Activated CD4-positive, alpha-beta memory T cell treated with anti-CD3 and anti-CD28 coated beads for 36 hours (primary cell): ENCODE measurements around the gene TEX22. TPM values are rescaled to one million over a fixed set of nuclear protein-coding genes. Genes with fewer than 3 reads are reported as not detected.

ENCODE experiments used
- CTCF ChIA-PET: fragments of 350-600 bp; sonication (Branson Sonifier 250); formaldehyde crosslinking; loops from one replicate; lab custom pipeline; 2021; ENCODE audit warnings: antibody characterized with exemption, inconsistent platforms; lab: Charles Lee
- POLR2A ChIA-PET: fragments of 350-600 bp; sonication (Branson Sonifier 250); formaldehyde crosslinking; loops from one replicate; lab custom pipeline; 2021; ENCODE audit warnings: antibody characterized with exemption; lab: Charles Lee
- DNase-seq: peaks from one replicate; pipeline ENCODE4 v3.0.0-alpha.2; 2020
- H3K27ac Mint-ChIP-seq: one replicate; pipeline ENCODE4 v1.8.0; 2021; ENCODE audit warnings: mixed read lengths
- H3K27me3 Mint-ChIP-seq: one replicate; pipeline ENCODE4 v1.8.0; 2021; ENCODE audit warnings: mixed read lengths
- H3K36me3 Mint-ChIP-seq: one replicate; pipeline ENCODE4 v1.8.0; 2021; ENCODE audit warnings: mixed read lengths
- H3K4me1 Mint-ChIP-seq: one replicate; pipeline ENCODE4 v1.8.0; 2021; ENCODE audit warnings: low read depth, mixed read lengths
- H3K4me3 Mint-ChIP-seq: one replicate; pipeline ENCODE4 v1.8.0; 2021; ENCODE audit warnings: mild to moderate bottlenecking, mixed read lengths
- H3K9me3 Mint-ChIP-seq: one replicate; pipeline ENCODE4 v1.8.0; 2021; ENCODE audit warnings: mixed read lengths
- intact Hi-C: fragments of 100-400 bp; cut with micrococcal nuclease; formaldehyde crosslinking; loops from one replicate; pipeline ENCODE4 v1.15.1; 2023
- total RNA-seq, 2 experiments: library from RNA; stranded (reverse); gene quantifications; one replicate each; pipeline ENCODE4 v1.2.3, GENCODE V29; 2021

TEX22 gene
- total RNA-seq, 2 experiments from 2014 or later: 0.83 to 0.90 TPM

DNA sequence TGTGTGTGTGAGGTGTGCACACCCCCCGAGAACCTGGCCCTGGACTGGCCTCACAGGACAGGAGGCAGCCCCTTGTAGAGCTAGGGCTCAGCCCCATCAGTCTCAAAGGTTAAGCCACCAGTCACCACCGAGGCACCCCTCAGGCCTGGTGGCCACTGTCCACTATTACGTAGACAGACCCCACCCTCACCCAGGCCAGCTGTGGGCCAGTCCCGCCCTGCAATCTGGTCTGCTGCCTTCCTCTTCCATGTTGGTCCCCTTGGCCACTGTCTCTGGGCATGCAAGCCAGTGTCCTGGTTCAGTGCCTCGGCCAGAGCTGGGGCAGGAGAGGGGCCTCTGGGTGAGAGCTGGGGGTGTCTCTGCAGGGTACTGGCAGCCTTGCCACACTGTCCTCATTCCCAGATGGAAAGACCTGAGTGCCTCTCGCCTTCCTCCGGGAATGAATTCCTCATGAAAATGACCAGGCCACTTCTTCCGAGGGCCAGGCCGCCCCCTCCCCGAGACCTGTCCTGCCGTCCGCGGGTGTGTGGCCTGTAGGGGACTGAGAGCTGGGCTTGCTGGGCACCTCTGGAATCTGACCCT is 897 bp upstream of the TEX22 start:
- POLR2A ChIA-PET: interaction anchor here (1.0 kb wide), 1 partner anchor 94 kb away, joined by 3 read pairs; no protein-coding TSS in a partner anchor
- H3K36me3 Mint-ChIP-seq: peaks cover 29% of the 10 kb centered on the region
- H3K4me3 Mint-ChIP-seq: peak overlapping the region; percentile 50
- DNase-seq: no peak
- intact Hi-C loops: no loop called here
- H3K27me3 Mint-ChIP-seq: no peaks in the 10 kb centered on the region
- peaks cover 14% of the 10 kb centered on the region for H3K9me3 Mint-ChIP-seq
- peak overlapping the region; percentile 83 for H3K27ac Mint-ChIP-seq
- peaks cover 12% of the 10 kb centered on the region for H3K4me1 Mint-ChIP-seq
- CTCF ChIA-PET: interaction anchor here (1.4 to 2.5 kb wide), 2 partner anchors 84 to 92 kb away, joined by 7 to 9 read pairs; no protein-coding TSS in a partner anchor

DNA sequence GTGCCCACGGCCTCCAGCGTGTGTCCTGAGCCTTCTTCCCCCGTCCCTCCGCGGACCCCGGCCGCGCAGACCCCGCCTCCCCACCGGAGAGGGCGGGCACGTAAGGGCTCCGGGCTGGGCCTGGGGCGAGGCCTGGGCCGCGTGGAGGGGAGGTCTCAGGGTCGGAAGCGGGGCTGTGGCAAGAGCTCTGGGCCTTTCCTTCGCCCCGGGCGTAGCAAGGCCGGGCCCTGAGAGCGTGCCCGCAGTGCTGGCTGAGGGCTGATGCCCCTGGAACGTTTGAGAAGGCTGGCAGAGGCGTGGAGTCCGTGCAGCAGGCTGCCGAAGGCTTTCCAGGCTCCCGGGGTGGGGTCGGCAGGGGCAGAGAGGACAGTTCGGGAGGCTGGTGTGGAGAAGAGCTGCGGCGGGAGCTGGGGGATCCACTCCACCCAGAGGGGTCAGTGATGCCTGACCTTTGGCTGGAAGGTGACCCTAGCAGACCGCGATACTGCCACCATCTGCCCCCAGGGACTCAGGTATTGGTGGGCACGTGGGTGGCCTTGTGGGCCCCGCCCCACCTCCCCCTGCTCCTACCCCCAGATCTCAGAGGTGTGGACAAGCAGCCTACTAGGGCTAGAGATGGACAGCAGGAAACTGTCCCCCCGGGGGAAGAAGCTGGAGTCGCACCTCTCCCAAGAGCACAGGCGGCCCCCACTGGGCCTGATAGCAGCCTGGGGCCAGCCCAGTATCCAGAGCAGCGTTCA is 558 bp downstream of the TEX22 start:
- intact Hi-C loops: loop anchor here (1.0 to 2.0 kb wide), 2 partner anchors 16 to 92 kb away; partner anchors contain the start of gene TEDC1
- no peak for DNase-seq

DNA sequence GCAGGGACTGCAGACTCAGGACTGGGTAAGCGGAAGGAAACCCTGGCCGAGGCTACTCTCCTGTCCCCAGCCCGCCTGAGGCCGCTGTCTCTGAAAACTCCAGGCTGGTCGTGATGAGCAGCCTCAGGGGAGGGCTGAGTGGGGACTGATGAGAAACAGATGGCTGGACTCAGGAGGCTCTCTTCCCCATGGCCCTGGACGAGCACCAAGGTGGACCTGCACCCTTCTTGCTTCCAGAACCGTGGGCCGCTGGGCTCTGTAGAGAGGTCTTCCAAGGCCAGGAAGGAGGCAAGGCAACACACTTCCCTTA is 1.1 kb downstream of the TEX22 start:
- CTCF ChIA-PET: interaction anchor here (2.1 to 2.5 kb wide), 2 partner anchors 28 to 82 kb away, joined by 5 to 9 read pairs; no protein-coding TSS in a partner anchor
- Mint-ChIP-seq H3K4me3 (peak overlapping the region; percentile 89), H3K27ac (peak overlapping the region; percentile 81), H3K9me3 (peaks cover 14% of the 10 kb centered on the region), H3K36me3 (peaks cover 29% of the 10 kb centered on the region), H3K4me1 (peaks cover 19% of the 10 kb centered on the region), H3K27me3 (no peaks in the 10 kb centered on the region)
- no peak for DNase-seq
- POLR2A ChIA-PET: interaction anchor here (1.0 kb wide), 1 partner anchor 81 kb away, joined by 4 read pairs; no protein-coding TSS in a partner anchor
- intact Hi-C loops: loop anchor here (2.0 kb wide), 1 partner anchor 15 kb away; no protein-coding TSS in a partner anchor

More for the DNA sequence above, 558 bp downstream of the TEX22 start:
- Mint-ChIP-seq H3K4me1 (peaks cover 14% of the 10 kb centered on the region), H3K4me3 (peak overlapping the region; percentile 89), H3K27me3 (no peaks in the 10 kb centered on the region), H3K9me3 (peaks cover 14% of the 10 kb centered on the region), H3K36me3 (peaks cover 29% of the 10 kb centered on the region), H3K27ac (peak overlapping the region; percentile 81)
- ChIA-PET CTCF (interaction anchor here (2.1 to 2.5 kb wide), 2 partner anchors 28 to 82 kb away, joined by 5 to 9 read pairs; no protein-coding TSS in a partner anchor), POLR2A (interaction anchor here (1.0 kb wide), 1 partner anchor 82 kb away, joined by 4 read pairs; no protein-coding TSS in a partner anchor)

DNA sequence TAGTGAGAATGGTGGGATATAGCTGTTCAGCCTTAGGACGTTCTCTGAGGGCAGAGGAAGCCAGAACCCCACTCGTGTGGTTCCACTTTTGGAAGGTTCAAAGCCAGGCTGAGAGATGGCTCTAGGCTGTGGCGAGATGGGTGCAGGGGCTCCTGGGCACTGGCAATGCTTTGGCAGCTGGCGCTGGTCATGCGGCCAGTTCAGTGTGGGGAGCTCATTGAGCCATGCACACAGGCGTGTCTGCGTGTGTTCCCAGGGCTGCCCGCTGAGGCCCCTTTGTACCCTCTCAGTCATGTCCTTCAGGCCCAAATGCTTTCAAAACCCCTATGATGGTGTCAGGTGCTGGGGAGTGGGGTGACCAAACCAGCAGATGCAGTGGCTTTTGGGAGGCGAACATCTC is 1.7 kb downstream of the TEX22 start:
- Mint-ChIP-seq H3K4me1 (peaks cover 25% of the 10 kb centered on the region), H3K4me3 (peak overlapping the region; percentile 89), H3K27ac (no peak overlapping the region), H3K9me3 (peaks cover 15% of the 10 kb centered on the region), H3K36me3 (peaks cover 29% of the 10 kb centered on the region), H3K27me3 (no peaks in the 10 kb centered on the region)
- DNase-seq: no peak
- POLR2A ChIA-PET: interaction anchor here (0.5 kb wide), 1 partner anchor 107 kb away, joined by 4 read pairs; no protein-coding TSS in a partner anchor
- CTCF ChIA-PET: interaction anchor here (2.1 kb wide), 1 partner anchor 29 kb away, joined by 5 read pairs; no protein-coding TSS in a partner anchor
- intact Hi-C loops: no loop called here

DNA sequence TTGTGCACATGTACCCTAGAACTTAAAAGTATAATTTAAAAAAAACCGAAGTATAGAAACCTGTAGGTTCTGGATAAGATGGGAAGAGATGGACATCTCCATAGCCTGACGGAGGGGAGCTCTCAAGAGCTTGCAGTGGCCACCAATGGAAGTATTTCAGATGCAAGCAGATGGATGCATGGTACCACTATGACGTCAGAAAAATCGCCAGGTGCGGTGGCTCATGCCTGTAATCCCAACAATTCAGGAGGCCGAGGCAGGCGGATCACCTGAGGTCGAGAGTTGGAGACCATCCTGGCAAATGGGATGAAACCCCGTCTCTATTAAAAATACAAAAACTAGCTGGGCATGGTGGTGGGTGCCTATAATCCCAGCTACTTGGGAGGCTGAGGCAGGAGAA is 3.4 kb downstream of the TEX22 start:
- intact Hi-C loops: no loop called here
- H3K4me1 Mint-ChIP-seq: peaks cover 27% of the 10 kb centered on the region
- H3K27ac Mint-ChIP-seq: no peak overlapping the region
- CTCF ChIA-PET: no interaction called here
- POLR2A ChIA-PET: no interaction called here
- DNase-seq: no peak
- H3K9me3 Mint-ChIP-seq: peaks cover 21% of the 10 kb centered on the region
- H3K27me3 Mint-ChIP-seq: no peaks in the 10 kb centered on the region
- peaks cover 29% of the 10 kb centered on the region for H3K36me3 Mint-ChIP-seq
- H3K4me3 Mint-ChIP-seq: no peak overlapping the region

DNA sequence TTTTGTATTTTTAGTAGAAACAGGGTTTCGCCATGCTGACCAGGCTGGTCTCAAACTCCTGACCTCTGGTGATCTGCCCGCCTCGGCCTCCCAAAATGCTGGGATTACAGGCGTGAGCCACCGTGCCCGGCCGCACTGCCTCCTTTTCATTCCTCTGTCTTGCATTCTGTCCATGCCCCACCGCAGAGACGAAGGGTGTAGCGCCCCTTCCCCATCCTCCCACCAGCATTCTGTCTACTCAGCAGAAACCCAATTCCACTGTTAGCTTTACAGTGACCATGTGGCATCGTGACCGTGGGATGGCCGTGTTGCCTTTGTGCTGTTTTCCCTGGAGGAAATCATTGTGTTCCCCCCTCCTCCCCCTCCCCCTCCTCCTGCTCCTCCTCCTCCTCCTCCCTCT is 10.3 kb downstream of the TEX22 start:
- no peaks in the 10 kb centered on the region for H3K36me3 Mint-ChIP-seq

DNA sequence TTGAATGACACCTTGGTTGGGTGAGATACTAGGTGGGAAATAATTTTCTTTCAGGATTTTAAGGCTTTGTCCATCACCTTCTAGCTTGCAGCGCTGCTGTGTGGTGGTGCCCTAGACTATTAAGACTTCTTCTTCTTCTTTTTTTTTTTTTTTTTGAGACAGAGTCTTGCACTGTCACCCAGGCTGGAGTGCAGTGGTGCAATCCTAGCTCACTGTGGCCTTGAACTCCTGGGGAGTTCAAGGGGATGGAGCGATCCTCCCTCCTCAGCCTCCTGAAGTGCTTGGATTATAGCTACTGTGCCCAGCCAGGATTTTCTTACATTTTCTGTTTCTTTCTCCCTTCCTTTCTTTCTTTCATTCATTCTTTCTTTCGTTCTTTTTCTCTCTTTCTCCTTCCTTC is 11.0 kb downstream of the TEX22 start:
- H3K27me3 Mint-ChIP-seq: peaks cover 14% of the 10 kb centered on the region
- POLR2A ChIA-PET: no interaction called here
- H3K27ac Mint-ChIP-seq: no peak overlapping the region
- DNase-seq: no peak
- intact Hi-C loops: no loop called here
- CTCF ChIA-PET: interaction anchor here (1.6 kb wide), 1 partner anchor 81 kb away, joined by 6 read pairs; no protein-coding TSS in a partner anchor
- peaks cover 7% of the 10 kb centered on the region for H3K9me3 Mint-ChIP-seq
- no peak overlapping the region for H3K4me3 Mint-ChIP-seq
- no peaks in the 10 kb centered on the region for H3K36me3 Mint-ChIP-seq
- peaks cover 12% of the 10 kb centered on the region for H3K4me1 Mint-ChIP-seq

More for the DNA sequence above, 10.3 kb downstream of the TEX22 start:
- intact Hi-C loops: no loop called here
- no peak overlapping the region for H3K4me3 Mint-ChIP-seq
- H3K4me1 Mint-ChIP-seq: peaks cover 19% of the 10 kb centered on the region
- CTCF ChIA-PET: interaction anchor here (0.6 to 1.6 kb wide), 2 partner anchors 72 to 81 kb away, joined by 3 to 6 read pairs; no protein-coding TSS in a partner anchor
- no peak for DNase-seq
- POLR2A ChIA-PET: no interaction called here
- H3K27me3 Mint-ChIP-seq: peaks cover 14% of the 10 kb centered on the region
- peaks cover 7% of the 10 kb centered on the region for H3K9me3 Mint-ChIP-seq
- no peak overlapping the region for H3K27ac Mint-ChIP-seq

DNA sequence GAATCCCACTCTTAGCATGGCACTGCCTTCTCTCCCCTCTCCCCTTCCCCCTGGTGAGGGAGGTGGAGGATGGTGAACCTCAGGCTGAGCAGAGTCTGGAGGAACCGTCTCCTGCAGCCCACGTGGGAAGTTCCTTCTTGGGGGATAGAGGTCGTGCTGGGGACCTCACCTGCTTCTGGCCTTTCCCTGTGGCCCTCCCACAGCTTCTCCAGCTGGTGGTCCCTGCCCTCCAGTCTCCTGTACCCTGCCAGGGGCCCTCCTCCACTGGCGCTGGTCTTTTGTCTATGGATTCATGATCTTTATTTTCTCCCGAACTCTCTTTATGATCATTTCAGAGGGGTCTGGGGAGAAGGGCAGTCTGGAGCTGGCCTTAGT is 12.3 kb downstream of the TEX22 start:
- Mint-ChIP-seq H3K36me3 (no peaks in the 10 kb centered on the region), H3K9me3 (no peaks in the 10 kb centered on the region), H3K27me3 (peaks cover 16% of the 10 kb centered on the region), H3K4me1 (peaks cover 6% of the 10 kb centered on the region), H3K27ac (no peak overlapping the region), H3K4me3 (no peak overlapping the region)
- CTCF ChIA-PET: interaction anchor here (1.0 kb wide), 1 partner anchor 70 kb away, joined by 4 read pairs; no protein-coding TSS in a partner anchor
- intact Hi-C loops: no loop called here
- DNase-seq: no peak
- POLR2A ChIA-PET: no interaction called here

DNA sequence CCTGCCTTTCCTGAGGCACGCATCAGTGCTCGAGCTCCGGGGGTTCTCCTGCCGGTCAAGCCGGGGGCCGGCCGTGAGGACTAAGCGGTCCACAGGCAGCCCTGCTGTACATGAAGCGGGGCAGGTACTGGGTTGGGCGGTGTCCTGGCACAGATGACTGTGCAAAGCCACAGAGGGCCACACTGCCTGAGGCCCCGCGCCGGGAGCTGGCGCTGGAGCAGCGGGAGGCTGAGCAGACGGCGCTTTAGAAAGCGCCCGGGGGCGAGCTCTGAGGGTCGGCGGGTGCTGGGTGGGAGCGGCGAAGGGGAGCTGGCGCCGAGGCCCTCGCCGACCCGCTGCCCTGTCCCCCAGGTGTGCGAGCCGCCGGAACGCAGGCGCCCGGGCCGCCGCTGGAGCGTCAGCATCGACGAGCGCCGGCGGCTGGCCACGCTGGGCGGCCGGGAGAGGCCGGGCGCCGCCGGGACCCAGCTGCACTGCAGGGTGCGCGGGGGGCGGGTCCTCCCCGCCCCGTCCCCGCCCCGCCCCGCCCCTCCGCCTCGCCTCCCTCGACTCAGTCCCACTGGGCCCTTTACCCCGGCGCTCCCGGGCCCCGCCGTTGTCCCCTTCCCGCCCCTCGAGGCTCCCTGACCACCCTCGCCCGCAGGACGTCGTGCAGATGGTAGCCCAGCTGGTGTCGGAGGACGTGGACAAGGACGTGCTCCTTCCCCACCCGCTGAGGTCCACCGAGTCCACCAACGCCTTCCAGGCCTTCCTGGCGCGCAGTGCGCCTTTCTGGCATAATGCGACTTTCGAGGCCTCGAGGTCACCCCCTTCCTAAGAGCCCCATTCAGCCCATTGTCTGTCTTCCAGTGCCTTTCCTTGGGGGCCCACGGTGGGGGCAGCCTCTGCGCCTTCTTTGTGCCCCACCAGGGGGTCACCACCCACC is 12.9 kb downstream of the TEX22 start:
- ChIA-PET POLR2A (no interaction called here), CTCF (interaction anchor here (1.0 kb wide), 1 partner anchor 70 kb away, joined by 4 read pairs; no protein-coding TSS in a partner anchor)
- Mint-ChIP-seq H3K36me3 (no peaks in the 10 kb centered on the region), H3K4me1 (peaks cover 9% of the 10 kb centered on the region), H3K4me3 (no peak overlapping the region), H3K9me3 (no peaks in the 10 kb centered on the region), H3K27ac (no peak overlapping the region), H3K27me3 (peaks cover 16% of the 10 kb centered on the region)
- intact Hi-C loops: no loop called here
- no peak for DNase-seq

DNA sequence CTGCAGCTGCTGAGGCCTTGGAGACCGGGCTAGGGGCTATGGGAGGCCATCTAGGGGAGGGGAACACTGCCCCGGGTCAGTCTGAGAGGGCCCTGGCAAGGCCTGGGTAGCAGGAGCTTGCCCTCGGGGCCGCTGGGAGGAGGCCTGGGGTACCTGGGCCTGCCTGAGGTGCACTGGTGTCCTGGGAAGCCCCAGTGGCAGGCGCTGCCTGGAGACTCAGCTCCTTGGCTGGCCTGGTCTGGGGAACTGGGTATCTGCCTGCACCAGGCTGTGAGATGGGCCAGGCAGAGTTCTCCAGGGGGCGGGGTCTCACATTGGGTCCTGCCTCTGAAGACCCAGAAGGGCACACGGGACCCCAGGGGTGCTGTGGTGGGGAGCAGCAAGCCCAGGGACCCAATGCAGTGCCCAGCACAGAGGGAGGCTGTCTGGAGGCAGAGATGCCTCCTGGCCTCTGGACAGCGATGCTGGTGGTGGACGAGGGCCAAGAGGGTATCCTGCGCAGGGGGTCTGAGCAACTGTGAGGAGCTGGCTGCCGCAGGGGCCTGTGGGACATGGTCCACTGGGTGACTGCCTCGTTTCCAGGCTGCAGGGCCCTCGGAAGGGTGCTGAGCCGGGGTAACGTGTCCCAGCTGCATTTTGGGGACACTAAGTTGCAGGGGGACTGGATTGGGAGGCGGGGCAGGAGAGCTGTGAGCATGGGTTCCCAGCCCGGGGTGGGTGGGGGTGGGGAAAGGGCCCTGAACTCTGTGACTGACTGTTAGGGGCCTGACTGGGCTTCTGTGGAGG is 13.8 kb downstream of the TEX22 start:
- intact Hi-C loops: no loop called here
- peaks cover 9% of the 10 kb centered on the region for H3K4me1 Mint-ChIP-seq
- POLR2A ChIA-PET: interaction anchor here (1.4 kb wide), 1 partner anchor 80 kb away, joined by 3 read pairs; no protein-coding TSS in a partner anchor

More for the DNA sequence above, 13.8 kb downstream of the TEX22 start:
- Mint-ChIP-seq H3K27me3 (peaks cover 16% of the 10 kb centered on the region), H3K4me3 (no peak overlapping the region), H3K36me3 (no peaks in the 10 kb centered on the region), H3K9me3 (no peaks in the 10 kb centered on the region), H3K27ac (no peak overlapping the region)
- no peak for DNase-seq
- CTCF ChIA-PET: no interaction called here
